Kidney epithelial cell (primary cell): ENCODE results near the gene KLHL12. TPM values are rescaled to one million over a fixed set of nuclear protein-coding genes. Genes with fewer than 3 reads are reported as not detected.

ENCODE experiments used
- DNase-seq: peaks from one replicate; pipeline ENCODE4 v3.0.0-alpha.2; 2010; ENCODE audit warnings: low read depth
- H3K27me3 ChIP-seq: 2 replicates; pipeline ENCODE4 v1.6.0; 2011; ENCODE audit warnings: low read length; ENCODE audit not compliant: control insufficient read depth, insufficient read depth
- H3K36me3 ChIP-seq: 2 replicates; pipeline ENCODE4 v1.5.1; 2011; ENCODE audit warnings: low read length; ENCODE audit not compliant: control insufficient read depth, insufficient read depth
- H3K4me3 ChIP-seq: 2 replicates; pipeline ENCODE4 v1.5.1; 2011; ENCODE audit warnings: low read depth, mild to moderate bottlenecking, control low read depth, low read length
- CTCF ChIP-seq: IDR thresholded peaks from 2 replicates; pipeline ENCODE4 v1.5.1; 2011; ENCODE audit warnings: mild to moderate bottlenecking, moderate library complexity, low read length, control low read depth, inconsistent platforms; ENCODE audit not compliant: insufficient read depth, poor library complexity, severe bottlenecking
- total RNA-seq: library from RNA; depleted of rRNA; stranded (reverse); fragments of >200 nt; gene quantifications from 2 replicates; pipeline ENCODE4 v1.2.3, GENCODE V29; 2015

Gene KLHL12
- total RNA-seq, 1 donor from 2014 or later, result 23.4 TPM

GRCh38 chr1:202860744-202861419, 66.2 kb downstream of the KLHL12 start:
- Histone ChIP-seq H3K36me3 (no peaks in the 10 kb centered on the region), H3K4me3 (peak overlapping the region; percentile 69), H3K27me3 (no peaks in the 10 kb centered on the region)
- no peak for DNase-seq
- no peak for TF ChIP-seq CTCF

DNA sequence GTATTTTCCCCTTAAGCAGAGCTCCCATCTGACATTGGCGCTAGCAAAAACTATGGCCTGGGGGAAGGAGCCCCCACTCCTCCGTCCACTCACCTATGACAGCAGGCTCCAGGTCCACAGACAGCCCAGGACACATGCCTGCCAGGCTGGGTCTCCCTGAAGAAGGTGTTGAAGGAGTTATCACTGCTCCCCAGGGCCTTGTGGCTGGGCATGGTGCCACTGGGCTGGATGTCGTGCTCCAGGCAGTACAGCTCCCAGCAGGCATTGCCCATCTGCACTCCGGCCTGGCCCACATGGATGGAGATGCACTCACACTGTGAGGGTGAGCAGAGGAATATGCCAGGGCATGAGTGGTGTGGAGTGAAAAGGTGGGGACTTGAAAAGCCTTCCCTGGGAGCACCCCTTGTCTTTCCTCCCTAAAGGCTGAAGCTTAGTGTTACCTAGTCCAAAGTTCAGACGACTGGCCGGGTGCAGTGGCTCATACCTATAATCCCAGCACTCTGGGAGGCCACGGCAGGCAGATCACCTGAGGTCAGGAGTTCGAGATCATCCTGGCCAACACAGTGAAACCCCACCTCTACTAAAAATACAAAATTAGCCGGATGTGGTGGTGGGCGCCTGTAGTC, 68.1 kb downstream of the KLHL12 start:
- H3K36me3 ChIP-seq, result no peaks in the 10 kb centered on the region
- H3K4me3 ChIP-seq, result no peak overlapping the region
- no peak for DNase-seq
- no peak for TF ChIP-seq CTCF
- H3K27me3 ChIP-seq, result no peaks in the 10 kb centered on the region

GRCh38 chr1:202858331-202858730, 68.7 kb downstream of the KLHL12 start:
- Histone ChIP-seq H3K27me3 (no peaks in the 10 kb centered on the region), H3K36me3 (no peaks in the 10 kb centered on the region), H3K4me3 (no peak overlapping the region)
- no peak for TF ChIP-seq CTCF
- DNase-seq, result no peak

DNA sequence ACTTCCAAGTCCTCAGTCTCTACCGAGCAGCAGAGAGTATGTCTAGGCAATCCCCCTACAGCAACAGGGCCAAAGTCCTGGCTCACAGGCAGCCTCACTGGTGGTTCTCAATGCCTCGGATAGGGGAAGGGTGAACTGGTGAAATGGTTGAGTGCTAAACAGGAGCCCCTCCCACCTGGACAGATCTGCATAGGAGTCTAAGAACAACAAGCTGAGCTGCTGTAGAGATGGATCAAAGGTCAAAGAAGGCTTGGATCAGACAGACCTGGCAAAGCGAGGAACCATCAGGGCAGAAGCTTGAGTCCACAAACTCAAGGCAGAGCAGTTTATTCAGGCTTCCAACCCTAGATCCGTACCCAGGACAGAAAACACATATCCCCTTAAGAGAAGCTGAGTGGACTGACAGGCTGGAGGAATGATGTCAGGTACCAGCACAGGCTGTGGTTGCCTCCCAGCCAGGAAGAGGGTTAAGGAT, 69.9 kb downstream of the KLHL12 start:
- no peak overlapping the region for H3K4me3 ChIP-seq
- no peak for DNase-seq
- no peaks in the 10 kb centered on the region for H3K27me3 ChIP-seq
- no peaks in the 10 kb centered on the region for H3K36me3 ChIP-seq
- TF ChIP-seq CTCF, result no peak

DNA sequence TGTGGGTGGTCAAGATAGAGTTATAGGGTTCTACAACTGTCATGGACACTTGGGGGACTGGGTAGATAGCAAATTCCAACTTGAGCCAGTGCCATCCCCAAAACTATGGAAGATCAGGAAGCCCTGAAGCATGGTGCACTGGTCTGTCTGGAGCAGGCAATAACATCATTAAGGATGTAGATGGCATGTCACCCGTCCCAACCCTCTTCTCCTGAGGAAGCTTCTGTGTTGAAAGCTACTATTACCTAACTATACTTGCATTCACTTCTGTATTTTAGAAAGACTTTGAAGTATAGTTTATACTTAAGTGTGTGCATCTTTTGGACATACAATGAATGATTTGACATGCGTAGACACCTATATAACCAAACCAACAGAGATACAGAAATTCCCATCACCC, 71.0 kb downstream of the KLHL12 start:
- no peak for TF ChIP-seq CTCF
- Histone ChIP-seq H3K36me3 (no peaks in the 10 kb centered on the region), H3K27me3 (no peaks in the 10 kb centered on the region), H3K4me3 (no peak overlapping the region)
- DNase-seq, result no peak

DNA sequence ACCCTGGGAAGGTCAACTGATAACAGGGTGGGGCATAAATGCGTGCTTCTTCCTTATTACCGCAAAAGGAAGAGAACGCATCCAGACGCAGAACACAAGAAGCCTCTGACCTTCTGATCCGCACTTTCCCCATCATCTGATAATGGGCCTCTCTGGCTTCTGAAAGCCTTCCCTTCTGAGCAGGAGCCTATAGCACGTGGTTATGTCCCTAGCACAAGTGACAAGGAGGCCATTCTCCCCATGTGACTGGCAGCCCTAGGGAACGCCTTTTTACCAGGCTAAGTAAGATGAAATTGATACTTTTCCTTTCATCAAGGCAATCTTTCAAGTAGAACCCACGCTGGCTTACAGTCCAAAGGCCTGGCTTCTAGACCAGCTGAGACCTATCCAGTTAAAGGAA, 72.2 kb downstream of the KLHL12 start:
- no peaks in the 10 kb centered on the region for H3K27me3 ChIP-seq
- H3K4me3 ChIP-seq, result no peak overlapping the region
- H3K36me3 ChIP-seq, result no peaks in the 10 kb centered on the region
- DNase-seq, result no peak
- no peak for TF ChIP-seq CTCF
